Prostate gland (tissue), 2 donors: ENCODE measurements around the gene QSOX1. TPM values are rescaled to one million over a fixed set of nuclear protein-coding genes. Genes with fewer than 3 reads are reported as not detected.
A peak's percentile ranks its signal among the peaks of the same experiment; 100 is the strongest.

Experiments
- DNase-seq: peaks from one replicate; pipeline ENCODE4 v3.0.0-alpha.2; 2019; ENCODE audit warnings: low spot score
- H3K27ac ChIP-seq, 2 donors: fragments of 200-600 bp; sonication (generic); 2 replicates each; pipeline ENCODE4 v1.5.1; 2017 to 2019
- H3K27me3 ChIP-seq: fragments of 200-600 bp; sonication (generic); replicated peaks from 2 replicates; pipeline ENCODE4 v1.5.1; 2019; ENCODE audit not compliant: insufficient read depth
- H3K36me3 ChIP-seq, 2 donors: fragments of 200-600 bp; sonication (generic); 1 replicate in 1 of 2; 2 replicates in 1 of 2; pipeline versions ENCODE4 v1.5.1 to v1.8.1; 2017 to 2019
- H3K4me1 ChIP-seq: fragments of 200-600 bp; sonication (generic); replicated peaks from 2 replicates; pipeline ENCODE4 v1.5.1; 2019
- H3K4me3 ChIP-seq, 2 donors: fragments of 200-600 bp; sonication (generic); 2 replicates each; pipeline ENCODE4 v1.5.1; 2017 to 2019
- H3K9me3 ChIP-seq: fragments of 200-600 bp; sonication (generic); 2 replicates; pipeline ENCODE4 v1.5.1; 2017
- CTCF ChIP-seq, 4 experiments: fragments of 200-600 bp in 2 of 4; fragments of 450-650 bp in 2 of 4; sonication (generic) in 2 of 4; IDR thresholded peaks; 1 replicate in 3 of 4; 2 replicates in 1 of 4; pipeline ENCODE4 v1.5.1; 2016 to 2019; ENCODE audit warnings: antibody characterized with exemption in 4 of 4, mild to moderate bottlenecking in 2 of 4, moderate library complexity in 2 of 4
- POLR2A ChIP-seq: fragments of 450-650 bp; IDR thresholded peaks from one replicate; pipeline ENCODE4 v1.6.1; 2016; ENCODE audit warnings: antibody characterized with exemption, mild to moderate bottlenecking
- POLR2AphosphoS5 ChIP-seq: sonication (generic); formaldehyde crosslinking; IDR thresholded peaks from one replicate; pipeline ENCODE4 v1.6.1; 2017; ENCODE audit warnings: antibody characterized with exemption
- WGBS: methylation state at CpG from one replicate; pipeline ENCODE4 v1.1.5; 2018; 5-methylcytosine and 5-hydroxymethylcytosine counted together
- intact Hi-C: fragments of 100-400 bp; cut with DNase I; formaldehyde crosslinking; loops from one replicate; pipeline ENCODE4 v1.14.2; 2022
- total RNA-seq, 2 donors: library from RNA; depleted of rRNA; stranded (reverse); fragments of >200 nt; gene quantifications; one replicate each; pipeline ENCODE4 v1.1.0, GENCODE V29; 2016

QSOX1 gene
- total RNA-seq, 2 donors from 2014 or later, result 77.3 to 471 TPM

GRCh38 chr1:180173451-180173850 is 18.8 kb downstream of the QSOX1 start:
- TF ChIP-seq POLR2A (no peak), POLR2AphosphoS5 (no peak), CTCF (IDR thresholded peaks at IDR 0.05) (no peak)
- no peaks in the 10 kb centered on the region for H3K9me3 ChIP-seq
- H3K4me3 ChIP-seq, result no peak overlapping the region
- intact Hi-C loops, result loop anchor here (5.0 kb wide), 1 partner anchor 291 kb away; the partner anchor contains the start of gene TOR1AIP1
- H3K27me3 ChIP-seq, result no peaks in the 10 kb centered on the region
- H3K4me1 ChIP-seq, result no peaks in the 10 kb centered on the region
- peak overlapping the region in 1 of 2 donors; percentile 12 for H3K27ac ChIP-seq
- H3K36me3 ChIP-seq, result no peaks in the 10 kb centered on the region
- DNase-seq, result no peak
- 63% methylated on average over 2 of the region's 2 CpGs for WGBS

- peak; percentile 63 for DNase-seq
- Histone ChIP-seq H3K27me3 (no peaks in the 10 kb centered on the region), H3K36me3 (no peaks in the 10 kb centered on the region), H3K4me1 (no peaks in the 10 kb centered on the region), H3K27ac (peak overlapping the region in 1 of 2 donors; percentile 12), H3K9me3 (no peaks in the 10 kb centered on the region), H3K4me3 (no peak overlapping the region)
- no peak for TF ChIP-seq POLR2A
- TF ChIP-seq POLR2AphosphoS5, result peak; percentile 62
- WGBS, result 3% methylated on average over 8 of the region's 8 CpGs
- intact Hi-C loops, result loop anchor here (5.0 kb wide), 1 partner anchor 292 kb away; the partner anchor contains the start of gene TOR1AIP1
Measured at GRCh38 chr1:180173952-180174351, 19.3 kb downstream of the QSOX1 start.

GRCh38 chr1:180175291-180175690 is 20.6 kb downstream of the QSOX1 start:
- Histone ChIP-seq H3K9me3 (no peaks in the 10 kb centered on the region), H3K27ac (no peak overlapping the region), H3K4me1 (no peaks in the 10 kb centered on the region), H3K36me3 (no peaks in the 10 kb centered on the region), H3K4me3 (no peak overlapping the region), H3K27me3 (no peaks in the 10 kb centered on the region)
- DNase-seq, result no peak
- intact Hi-C loops, result loop anchor here (5.0 kb wide), 2 partner anchors 78 to 308 kb away; no protein-coding TSS in a partner anchor
- WGBS, result 87% methylated on average over 6 of the region's 9 CpGs
- TF ChIP-seq POLR2A (no peak), POLR2AphosphoS5 (no peak), CTCF (IDR thresholded peaks at IDR 0.05) (no peak)

GRCh38 chr1:180175806-180176205 is 21.1 kb downstream of the QSOX1 start:
- Histone ChIP-seq H3K4me3 (no peak overlapping the region), H3K4me1 (no peaks in the 10 kb centered on the region), H3K9me3 (no peaks in the 10 kb centered on the region), H3K27me3 (no peaks in the 10 kb centered on the region), H3K36me3 (no peaks in the 10 kb centered on the region), H3K27ac (no peak overlapping the region)
- WGBS, result 90% methylated on average over 9 of the region's 9 CpGs
- DNase-seq, result no peak
- TF ChIP-seq POLR2AphosphoS5, result no peak
- no peak for TF ChIP-seq CTCF (IDR thresholded peaks at IDR 0.05)
- TF ChIP-seq POLR2A, result no peak
- intact Hi-C loops, result loop anchor here (5.0 kb wide), 2 partner anchors 79 to 309 kb away; no protein-coding TSS in a partner anchor

GRCh38 chr1:180176965-180177364 is 22.3 kb downstream of the QSOX1 start:
- no peaks in the 10 kb centered on the region for H3K4me1 ChIP-seq
- H3K4me3 ChIP-seq, result no peak overlapping the region
- DNase-seq, result no peak
- 97% methylated on average over 4 of the region's 4 CpGs for WGBS
- TF ChIP-seq POLR2AphosphoS5 (no peak), POLR2A (no peak), CTCF (IDR thresholded peaks at IDR 0.05) (no peak)
- no peaks in the 10 kb centered on the region for H3K36me3 ChIP-seq
- no peaks in the 10 kb centered on the region for H3K9me3 ChIP-seq
- no peak overlapping the region for H3K27ac ChIP-seq
- no peaks in the 10 kb centered on the region for H3K27me3 ChIP-seq
- intact Hi-C loops, result loop anchor here (5.0 kb wide), 2 partner anchors 80 to 310 kb away; no protein-coding TSS in a partner anchor
